Stimulated activated CD8-positive, alpha-beta memory T cell treated with anti-CD3 and anti-CD28 coated beads, Interleukin-15, amount 100 ng/mL, for 4 hours (primary cell): ENCODE results near the gene ARRB1.

ENCODE experiments used
- DNase-seq, 2 donors: peaks; one replicate each; pipeline ENCODE4 v3.0.0-alpha.2; 2020; ENCODE audit warnings: low read depth in 2 of 2

The ARRB1 gene

GRCh38 chr11:75225794-75226193 lies 125.7 kb downstream of the ARRB1 start:
- no peak for DNase-seq

GRCh38 chr11:75223954-75224643 lies 127.4 kb downstream of the ARRB1 start:
- no peak for DNase-seq

GRCh38 chr11:75219869-75220268 lies 131.6 kb downstream of the ARRB1 start:
- no peak for DNase-seq

GRCh38 chr11:75214843-75215242 lies 136.6 kb downstream of the ARRB1 start:
- no peak for DNase-seq

GRCh38 chr11:75214411-75214821 lies 137.0 kb downstream of the ARRB1 start:
- DNase-seq: peak; percentile 4 to 34
